COLO668 (cell line): Measurements from ENCODE around the gene CMC1.

ENCODE experiments used
- DNase-seq: peaks from one replicate; lab custom pipeline; 2025; ENCODE audit not compliant: unreplicated experiment; lab: John Stamatoyannopoulos, UW

The CMC1 gene

DNA sequence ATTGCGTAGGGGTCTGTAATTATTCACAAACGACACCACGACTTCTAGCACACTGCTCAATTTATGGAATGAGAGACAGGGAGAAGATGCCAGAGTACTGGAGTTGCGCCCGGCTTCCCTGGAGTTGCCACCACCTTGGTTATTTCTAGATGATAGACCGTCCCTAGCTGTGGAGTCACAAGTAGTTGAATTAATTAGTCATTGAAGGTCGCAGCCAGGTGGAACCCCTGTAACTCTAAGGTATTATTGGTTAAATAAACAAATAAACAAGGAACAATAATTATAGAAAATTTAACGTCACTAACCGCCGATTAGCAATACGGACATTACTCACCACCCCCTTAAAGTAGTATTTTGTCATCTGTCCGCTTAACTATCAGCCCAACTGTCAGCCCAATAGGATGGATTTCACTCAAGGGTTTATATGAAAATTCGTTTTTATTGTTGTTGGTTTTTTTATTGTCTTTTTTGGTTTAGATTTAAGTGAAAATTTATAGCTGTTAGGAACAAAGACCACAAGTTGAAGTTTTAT, 108.1 kb downstream of the CMC1 start:
- DNase-seq = no peak
